Measurements from ENCODE around the gene FCSK.
A peak's percentile ranks its signal among the peaks of the same experiment; 100 is the strongest.

The FCSK gene

GRCh38 chr16:70421014-70421413 is 33.4 kb upstream of the FCSK start:
- Histone ChIP-seq H3K4me1 (ENCODE audit: control insufficient read depth, insufficient read depth, low read length) (peaks cover 21% of the 10 kb centered on the region), H3K36me3 (ENCODE audit: control insufficient read depth, insufficient read depth, low read length) (no peaks in the 10 kb centered on the region), H3K9ac (ENCODE audit: low read length) (no peak overlapping the region), H3K9me3 (ENCODE audit: control insufficient read depth, low read length) (no peaks in the 10 kb centered on the region), H3K27me3 (ENCODE audit: control insufficient read depth, insufficient read depth, low read length) (no peaks in the 10 kb centered on the region), H3K4me3 (ENCODE audit: low read length) (no peak overlapping the region)

- Histone ChIP-seq H3K27me3 (ENCODE audit: control insufficient read depth, insufficient read depth, low read length) (no peaks in the 10 kb centered on the region), H3K9me3 (ENCODE audit: control insufficient read depth, low read length) (no peaks in the 10 kb centered on the region), H3K4me1 (ENCODE audit: control insufficient read depth, insufficient read depth, low read length) (peaks cover 21% of the 10 kb centered on the region), H3K4me3 (ENCODE audit: low read length) (no peak overlapping the region), H3K36me3 (ENCODE audit: control insufficient read depth, insufficient read depth, low read length) (no peaks in the 10 kb centered on the region), H3K9ac (ENCODE audit: low read length) (no peak overlapping the region)
These were observed 32.7 kb upstream of the FCSK start for GRCh38 chr16:70421473-70422311.

- H3K36me3 ChIP-seq (ENCODE audit: control insufficient read depth, insufficient read depth, low read length): no peaks in the 10 kb centered on the region
- no peak overlapping the region for H3K4me3 ChIP-seq (ENCODE audit: low read length)
- H3K9ac ChIP-seq (ENCODE audit: low read length): no peak overlapping the region
- no peaks in the 10 kb centered on the region for H3K9me3 ChIP-seq (ENCODE audit: control insufficient read depth, low read length)
- H3K27me3 ChIP-seq (ENCODE audit: control insufficient read depth, insufficient read depth, low read length): no peaks in the 10 kb centered on the region
- peaks cover 27% of the 10 kb centered on the region for H3K4me1 ChIP-seq (ENCODE audit: control insufficient read depth, insufficient read depth, low read length)
These were observed 31.9 kb upstream of the FCSK start for GRCh38 chr16:70422543-70422942.

GRCh38 chr16:70427786-70428177 is 26.6 kb upstream of the FCSK start:
- peak overlapping the region; percentile 45 for H3K9ac ChIP-seq (ENCODE audit: low read length)
- no peaks in the 10 kb centered on the region for H3K27me3 ChIP-seq (ENCODE audit: control insufficient read depth, insufficient read depth, low read length)
- no peaks in the 10 kb centered on the region for H3K9me3 ChIP-seq (ENCODE audit: control insufficient read depth, low read length)
- H3K36me3 ChIP-seq (ENCODE audit: control insufficient read depth, insufficient read depth, low read length): no peaks in the 10 kb centered on the region
- H3K4me1 ChIP-seq (ENCODE audit: control insufficient read depth, insufficient read depth, low read length): peaks cover 44% of the 10 kb centered on the region
- no peak overlapping the region for H3K4me3 ChIP-seq (ENCODE audit: low read length)

- no peaks in the 10 kb centered on the region for H3K9me3 ChIP-seq (ENCODE audit: control insufficient read depth, low read length)
- H3K4me1 ChIP-seq (ENCODE audit: control insufficient read depth, insufficient read depth, low read length): peaks cover 50% of the 10 kb centered on the region
- peak overlapping the region; percentile 45 for H3K9ac ChIP-seq (ENCODE audit: low read length)
- no peaks in the 10 kb centered on the region for H3K36me3 ChIP-seq (ENCODE audit: control insufficient read depth, insufficient read depth, low read length)
- H3K27me3 ChIP-seq (ENCODE audit: control insufficient read depth, insufficient read depth, low read length): no peaks in the 10 kb centered on the region
- no peak overlapping the region for H3K4me3 ChIP-seq (ENCODE audit: low read length)
These were observed 26.0 kb upstream of the FCSK start for GRCh38 chr16:70428178-70428998.

- Histone ChIP-seq H3K27me3 (ENCODE audit: control insufficient read depth, insufficient read depth, low read length) (no peaks in the 10 kb centered on the region), H3K4me1 (ENCODE audit: control insufficient read depth, insufficient read depth, low read length) (peaks cover 56% of the 10 kb centered on the region), H3K9me3 (ENCODE audit: control insufficient read depth, low read length) (no peaks in the 10 kb centered on the region), H3K36me3 (ENCODE audit: control insufficient read depth, insufficient read depth, low read length) (no peaks in the 10 kb centered on the region), H3K9ac (ENCODE audit: low read length) (no peak overlapping the region), H3K4me3 (ENCODE audit: low read length) (no peak overlapping the region)
These were observed 24.3 kb upstream of the FCSK start for GRCh38 chr16:70429888-70430666.

- Histone ChIP-seq H3K9me3 (ENCODE audit: control insufficient read depth, low read length) (no peaks in the 10 kb centered on the region), H3K36me3 (ENCODE audit: control insufficient read depth, insufficient read depth, low read length) (no peaks in the 10 kb centered on the region), H3K27me3 (ENCODE audit: control insufficient read depth, insufficient read depth, low read length) (no peaks in the 10 kb centered on the region), H3K9ac (ENCODE audit: low read length) (no peak overlapping the region), H3K4me1 (ENCODE audit: control insufficient read depth, insufficient read depth, low read length) (peaks cover 56% of the 10 kb centered on the region), H3K4me3 (ENCODE audit: low read length) (no peak overlapping the region)
These were observed 23.5 kb upstream of the FCSK start for GRCh38 chr16:70430667-70431536.

- no peaks in the 10 kb centered on the region for H3K36me3 ChIP-seq (ENCODE audit: control insufficient read depth, insufficient read depth, low read length)
- H3K9me3 ChIP-seq (ENCODE audit: control insufficient read depth, low read length): no peaks in the 10 kb centered on the region
- peaks cover under 1% of the 10 kb centered on the region for H3K27me3 ChIP-seq (ENCODE audit: control insufficient read depth, insufficient read depth, low read length)
- H3K4me1 ChIP-seq (ENCODE audit: control insufficient read depth, insufficient read depth, low read length): peaks cover 54% of the 10 kb centered on the region
- H3K4me3 ChIP-seq (ENCODE audit: low read length): no peak overlapping the region
- no peak overlapping the region for H3K9ac ChIP-seq (ENCODE audit: low read length)
These were observed 22.1 kb upstream of the FCSK start for GRCh38 chr16:70432356-70432722.

GRCh38 chr16:70432723-70433457 is 21.5 kb upstream of the FCSK start:
- Histone ChIP-seq H3K9me3 (ENCODE audit: control insufficient read depth, low read length) (no peaks in the 10 kb centered on the region), H3K27me3 (ENCODE audit: control insufficient read depth, insufficient read depth, low read length) (peaks cover 6% of the 10 kb centered on the region), H3K4me1 (ENCODE audit: control insufficient read depth, insufficient read depth, low read length) (peaks cover 53% of the 10 kb centered on the region), H3K4me3 (ENCODE audit: low read length) (no peak overlapping the region), H3K36me3 (ENCODE audit: control insufficient read depth, insufficient read depth, low read length) (no peaks in the 10 kb centered on the region), H3K9ac (ENCODE audit: low read length) (no peak overlapping the region)

- H3K4me1 ChIP-seq (ENCODE audit: control insufficient read depth, insufficient read depth, low read length): peaks cover 46% of the 10 kb centered on the region
- peaks cover 11% of the 10 kb centered on the region for H3K27me3 ChIP-seq (ENCODE audit: control insufficient read depth, insufficient read depth, low read length)
- no peak overlapping the region for H3K9ac ChIP-seq (ENCODE audit: low read length)
- no peaks in the 10 kb centered on the region for H3K9me3 ChIP-seq (ENCODE audit: control insufficient read depth, low read length)
- no peaks in the 10 kb centered on the region for H3K36me3 ChIP-seq (ENCODE audit: control insufficient read depth, insufficient read depth, low read length)
- H3K4me3 ChIP-seq (ENCODE audit: low read length): no peak overlapping the region
These were observed 20.8 kb upstream of the FCSK start for GRCh38 chr16:70433458-70434103.

Measured in mucosa of stomach (tissue), 1 donor.